ENCODE results near the gene MBNL1.

DNA sequence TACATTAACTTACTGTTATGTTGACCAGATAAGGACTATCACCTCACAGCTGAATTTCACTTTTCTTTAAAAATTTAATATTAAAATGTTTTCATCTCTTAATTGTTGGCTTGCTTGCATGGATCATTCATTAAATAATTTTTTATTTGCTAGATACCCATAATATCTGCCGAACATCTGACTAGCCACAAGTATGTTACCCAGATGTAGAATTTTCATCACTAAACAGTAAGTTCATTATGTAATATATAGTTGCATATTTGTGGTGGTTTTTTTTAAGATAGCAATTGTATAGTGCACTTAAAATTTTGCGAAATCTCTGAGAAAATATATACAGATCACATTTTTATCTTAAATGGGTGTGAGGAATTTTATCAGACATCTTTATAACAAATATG, 190.4 kb downstream of the MBNL1 start:
- TF ChIP-seq EZH2 (IDR thresholded peaks at IDR 0.05), result no peak
- TF ChIP-seq, protein P1, sequence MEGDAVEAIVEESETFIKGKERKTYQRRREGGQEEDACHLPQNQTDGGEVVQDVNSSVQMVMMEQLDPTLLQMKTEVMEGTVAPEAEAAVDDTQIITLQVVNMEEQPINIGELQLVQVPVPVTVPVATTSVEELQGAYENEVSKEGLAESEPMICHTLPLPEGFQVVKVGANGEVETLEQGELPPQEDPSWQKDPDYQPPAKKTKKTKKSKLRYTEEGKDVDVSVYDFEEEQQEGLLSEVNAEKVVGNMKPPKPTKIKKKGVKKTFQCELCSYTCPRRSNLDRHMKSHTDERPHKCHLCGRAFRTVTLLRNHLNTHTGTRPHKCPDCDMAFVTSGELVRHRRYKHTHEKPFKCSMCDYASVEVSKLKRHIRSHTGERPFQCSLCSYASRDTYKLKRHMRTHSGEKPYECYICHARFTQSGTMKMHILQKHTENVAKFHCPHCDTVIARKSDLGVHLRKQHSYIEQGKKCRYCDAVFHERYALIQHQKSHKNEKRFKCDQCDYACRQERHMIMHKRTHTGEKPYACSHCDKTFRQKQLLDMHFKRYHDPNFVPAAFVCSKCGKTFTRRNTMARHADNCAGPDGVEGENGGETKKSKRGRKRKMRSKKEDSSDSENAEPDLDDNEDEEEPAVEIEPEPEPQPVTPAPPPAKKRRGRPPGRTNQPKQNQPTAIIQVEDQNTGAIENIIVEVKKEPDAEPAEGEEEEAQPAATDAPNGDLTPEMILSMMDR (IDR thresholded peaks at IDR 0.05), result no peak
- no peak for TF ChIP-seq EZH2phosphoT487 (IDR thresholded peaks at IDR 0.05)

Data from neural progenitor cell (in vitro differentiated cells).